Endothelial cell of umbilical vein (primary cell): ENCODE data around the gene SYNPO. TPM values are rescaled to one million over a fixed set of nuclear protein-coding genes. Genes with fewer than 3 reads are reported as not detected.

Experiments used
- BruUV-seq: library from RNA; stranded (reverse); fragments of 400-500 nt; replicated peaks from 2 replicates; lab custom pipeline; 2021; lab: Mats Ljungman, UMichigan
- CTCF ChIA-PET: fragments of 300-600, 350-600 bp; sonication (Branson Sonifier 250); formaldehyde crosslinking; loops from one replicate; lab custom pipeline; 2021; ENCODE audit warnings: antibody characterized with exemption, inconsistent platforms; lab: Charles Lee
- POLR2A ChIA-PET: fragments of 300-600, 350-600 bp; sonication (Branson Sonifier 250); formaldehyde crosslinking; loops from one replicate; lab custom pipeline; 2021; ENCODE audit warnings: antibody characterized with exemption, inconsistent platforms; lab: Charles Lee
- DNase-seq: peaks from one replicate; pipeline ENCODE4 v3.0.0-alpha.2; 2011; ENCODE audit warnings: low read depth, low spot score
- FAIRE-seq: peaks from 2 replicates; lab custom pipeline; 2011; peaks lifted over from hg19 to GRCh38; lab: Jason Lieb, UNC
- H2AFZ ChIP-seq: 2 replicates; pipeline ENCODE4 v1.6.0; 2012; ENCODE audit warnings: low read depth, low read length, control low read depth, inconsistent platforms
- H3K27ac ChIP-seq: 2 replicates; pipeline ENCODE4 v1.5.1; 2011; ENCODE audit warnings: low read depth, mild to moderate bottlenecking, control low read depth, low read length, moderate library complexity; ENCODE audit not compliant: insufficient read depth
- H3K27me3 ChIP-seq, 2 experiments: 2 replicates each; pipeline versions ENCODE4 v1.6.0 to v1.6.1; 2011; ENCODE audit warnings: low read length in 2 of 2, mixed read lengths in 1 of 2; ENCODE audit not compliant: control insufficient read depth in 2 of 2, insufficient read depth in 2 of 2
- H3K36me3 ChIP-seq, 2 experiments: 2 replicates in 1 of 2; 3 replicates in 1 of 2; pipeline ENCODE4 v1.5.1; 2011; ENCODE audit warnings: low read length in 2 of 2, mild to moderate bottlenecking in 1 of 2, moderate library complexity in 1 of 2; ENCODE audit not compliant: control insufficient read depth in 2 of 2, insufficient read depth in 2 of 2; ENCODE audit errors: extremely low read depth in 1 of 2
- H3K4me1 ChIP-seq: 3 replicates; pipeline ENCODE4 v1.5.1; 2011; ENCODE audit warnings: mild to moderate bottlenecking, low read length; ENCODE audit not compliant: control insufficient read depth, insufficient read depth; ENCODE audit errors: extremely low read depth
- H3K4me2 ChIP-seq: 2 replicates; pipeline ENCODE4 v1.6.1; 2011; ENCODE audit warnings: low read length, control low read depth, mixed read lengths; ENCODE audit not compliant: insufficient read depth
- H3K4me3 ChIP-seq, 3 experiments: fragments of 200-600 bp in 1 of 3; sonication (generic), shearing (Covaris generic) in 1 of 3; replicated peaks in 1 of 3; 2 replicates each; pipeline ENCODE4 v1.5.1; 2011 to 2016; ENCODE audit warnings: control low read depth in 3 of 3, low read length in 3 of 3, mild to moderate bottlenecking in 2 of 3, inconsistent platforms in 1 of 3, low read depth in 1 of 3, moderate library complexity in 1 of 3; ENCODE audit not compliant: insufficient read depth in 1 of 3
- H3K79me2 ChIP-seq: 2 replicates; pipeline ENCODE4 v1.6.0; 2012; ENCODE audit warnings: low read length, inconsistent platforms; ENCODE audit not compliant: control insufficient read depth, insufficient read depth
- H3K9ac ChIP-seq: replicated peaks from 2 replicates; pipeline ENCODE3; 2011; ENCODE audit warnings: low read length, control low read depth; ENCODE audit not compliant: insufficient read depth; ENCODE audit errors: extremely low read depth
- H3K9me1 ChIP-seq: replicated peaks from 3 replicates; pipeline ENCODE4 v1.6.0; 2011; ENCODE audit warnings: mild to moderate bottlenecking, low read length; ENCODE audit not compliant: control insufficient read depth, insufficient read depth; ENCODE audit errors: extremely low read depth
- H3K9me3 ChIP-seq: replicated peaks from 2 replicates; pipeline ENCODE4 v1.5.1; 2012; ENCODE audit warnings: low read length, inconsistent platforms; ENCODE audit not compliant: control insufficient read depth, insufficient read depth
- H4K20me1 ChIP-seq: replicated peaks from 2 replicates; pipeline ENCODE3; 2011; ENCODE audit warnings: mild to moderate bottlenecking, low read length; ENCODE audit not compliant: control insufficient read depth, insufficient read depth; ENCODE audit errors: extremely low read depth
- EZH2 ChIP-seq: IDR thresholded peaks from 2 replicates; pipeline ENCODE4 v1.6.1; 2012; ENCODE audit warnings: borderline replicate concordance, low read depth, mild to moderate bottlenecking, moderate library complexity, low read length, inconsistent platforms; ENCODE audit not compliant: severe bottlenecking
- FOS ChIP-seq: IDR thresholded peaks from 2 replicates; pipeline ENCODE4 v1.6.1; 2011; ENCODE audit warnings: mild to moderate bottlenecking, low read length, moderate library complexity, borderline replicate concordance; ENCODE audit not compliant: insufficient read depth
- GATA2 ChIP-seq: IDR thresholded peaks from 2 replicates; pipeline ENCODE4 v1.7.0; 2011; ENCODE audit warnings: low read depth, mild to moderate bottlenecking, moderate library complexity, mixed read lengths, low read length; ENCODE audit not compliant: insufficient read length, insufficient read depth
- JUN ChIP-seq: IDR thresholded peaks from 2 replicates; pipeline ENCODE4 v1.6.1; 2011; ENCODE audit warnings: borderline replicate concordance, low read depth; ENCODE audit not compliant: insufficient read length, insufficient read depth
- MYC ChIP-seq: IDR thresholded peaks from one replicate; pipeline ENCODE4 v1.6.1; 2011; ENCODE audit warnings: mild to moderate bottlenecking, low read depth, low read length
- POLR2A ChIP-seq: IDR thresholded peaks from 2 replicates; pipeline ENCODE4 v1.6.1; 2012; ENCODE audit warnings: low read depth, mild to moderate bottlenecking, control low read depth, low read length
- POLR2AphosphoS5 ChIP-seq: IDR thresholded peaks from 2 replicates; pipeline ENCODE4 v1.6.1; 2012; ENCODE audit warnings: low read depth, mild to moderate bottlenecking, control low read depth, low read length, moderate library complexity; ENCODE audit not compliant: insufficient read depth
- dilution Hi-C: fragments of 300-500 bp; cut with MboI; formaldehyde crosslinking; loops from one replicate; pipeline ENCODE4 v1.15.0; 2019; ENCODE audit warnings: low sequenced_read_pairs; ENCODE audit not compliant: extremely low pct_ligation_motif_present
- intact Hi-C: fragments of 100-400 bp; cut with micrococcal nuclease; formaldehyde crosslinking; loops from one replicate; pipeline ENCODE4 v1.10.0; 2022
- polyA plus RNA-seq, 4 experiments: library from polyadenylated mRNA; depleted of rRNA in 3 of 4; stranded (reverse) in 3 of 4; unstranded in 1 of 4; fragments of >200 nt; gene quantifications; 2 replicates each; pipeline versions ENCODE4 v1.2.1 to v1.2.3, GENCODE V29; 2011 to 2012; ENCODE audit warnings: missing spikeins in 1 of 4
- total RNA-seq: library from RNA; stranded (reverse); gene quantifications from 2 replicates; pipeline ENCODE4 v1.2.3, GENCODE V29; 2021
- TF ChIP-seq, protein P1 (sequence below), 2 donors: IDR thresholded peaks; 1 replicate in 1 of 2; 2 replicates in 1 of 2; pipeline ENCODE4 v1.5.1; 2011; ENCODE audit warnings: low read length in 2 of 2, mild to moderate bottlenecking in 2 of 2, moderate library complexity in 2 of 2, control low read depth in 1 of 2, inconsistent platforms in 1 of 2, low read depth in 1 of 2; ENCODE audit not compliant: insufficient read depth in 1 of 2; ENCODE audit errors: extremely low read depth in 1 of 2
- TF ChIP-seq, protein P2 (sequence below): IDR thresholded peaks from 2 replicates; pipeline ENCODE4 v1.6.1; 2011; ENCODE audit not compliant: insufficient read depth, insufficient read length

Gene SYNPO
- total and polyA plus RNA-seq, 2 donors (not counting 3 experiments of a cell fraction or from before 2014, with no cell fraction given) = 68.4 to 121 TPM

DNA sequence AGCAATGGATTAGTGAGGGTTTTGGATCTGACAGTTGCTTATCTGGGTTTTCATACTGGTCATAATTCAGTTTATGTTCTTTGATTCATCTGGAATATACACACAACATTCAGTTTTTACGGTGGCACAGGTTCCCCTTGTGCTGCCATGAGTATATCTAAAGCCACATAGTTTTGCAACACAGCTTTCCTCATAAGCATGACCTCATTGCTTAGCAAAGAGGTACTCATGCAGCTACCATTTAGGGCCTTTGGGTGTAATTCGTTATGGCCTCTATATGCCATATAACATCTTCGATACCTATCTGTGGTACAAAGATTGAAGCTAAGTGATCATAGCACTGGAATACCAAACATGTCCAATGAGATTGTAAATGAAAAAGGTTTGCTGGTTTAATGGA, 63.3 kb downstream of the SYNPO start:
- peaks cover 19% of the 10 kb centered on the region for H3K79me2 ChIP-seq
- peaks cover 23% of the 10 kb centered on the region for H3K4me1 ChIP-seq
- H3K9me1 ChIP-seq = no peaks in the 10 kb centered on the region
- no peaks in the 10 kb centered on the region for H4K20me1 ChIP-seq
- no TSS peak for BruUV-seq
- DNase-seq (no peak), FAIRE-seq (no peak)
- no peak overlapping the region for H3K4me2 ChIP-seq
- ChIA-PET CTCF (interaction anchor here (0.6 to 2.1 kb wide), 4 partner anchors 22 to 143 kb away, joined by 3 to 14 read pairs (median 4); partner anchors contain the start of gene SMIM3), POLR2A (no interaction called here)
- peaks cover 3 to 6% of the 10 kb centered on the region in 2 experiments for H3K27me3 ChIP-seq
- no peak overlapping the region for H2AFZ ChIP-seq
- no peak overlapping the region for H3K4me3 ChIP-seq
- dilution Hi-C loops (no loop called here), intact Hi-C loops (loop anchor here (5.0 kb wide), 1 partner anchor 246 kb away; no protein-coding TSS in a partner anchor)
- no peak overlapping the region for H3K27ac ChIP-seq
- TF ChIP-seq, protein P1, sequence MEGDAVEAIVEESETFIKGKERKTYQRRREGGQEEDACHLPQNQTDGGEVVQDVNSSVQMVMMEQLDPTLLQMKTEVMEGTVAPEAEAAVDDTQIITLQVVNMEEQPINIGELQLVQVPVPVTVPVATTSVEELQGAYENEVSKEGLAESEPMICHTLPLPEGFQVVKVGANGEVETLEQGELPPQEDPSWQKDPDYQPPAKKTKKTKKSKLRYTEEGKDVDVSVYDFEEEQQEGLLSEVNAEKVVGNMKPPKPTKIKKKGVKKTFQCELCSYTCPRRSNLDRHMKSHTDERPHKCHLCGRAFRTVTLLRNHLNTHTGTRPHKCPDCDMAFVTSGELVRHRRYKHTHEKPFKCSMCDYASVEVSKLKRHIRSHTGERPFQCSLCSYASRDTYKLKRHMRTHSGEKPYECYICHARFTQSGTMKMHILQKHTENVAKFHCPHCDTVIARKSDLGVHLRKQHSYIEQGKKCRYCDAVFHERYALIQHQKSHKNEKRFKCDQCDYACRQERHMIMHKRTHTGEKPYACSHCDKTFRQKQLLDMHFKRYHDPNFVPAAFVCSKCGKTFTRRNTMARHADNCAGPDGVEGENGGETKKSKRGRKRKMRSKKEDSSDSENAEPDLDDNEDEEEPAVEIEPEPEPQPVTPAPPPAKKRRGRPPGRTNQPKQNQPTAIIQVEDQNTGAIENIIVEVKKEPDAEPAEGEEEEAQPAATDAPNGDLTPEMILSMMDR (IDR thresholded peaks at IDR 0.05; ENCODE audit: extremely low read depth in 1 of 2, insufficient read depth in 1 of 2, low read depth in 1 of 2, low read length in 2 of 2) = no peak
- no peaks in the 10 kb centered on the region for H3K9me3 ChIP-seq
- H3K9ac ChIP-seq = no peak overlapping the region
- peaks cover 0 to under 1% of the 10 kb centered on the region in 2 experiments for H3K36me3 ChIP-seq

DNA sequence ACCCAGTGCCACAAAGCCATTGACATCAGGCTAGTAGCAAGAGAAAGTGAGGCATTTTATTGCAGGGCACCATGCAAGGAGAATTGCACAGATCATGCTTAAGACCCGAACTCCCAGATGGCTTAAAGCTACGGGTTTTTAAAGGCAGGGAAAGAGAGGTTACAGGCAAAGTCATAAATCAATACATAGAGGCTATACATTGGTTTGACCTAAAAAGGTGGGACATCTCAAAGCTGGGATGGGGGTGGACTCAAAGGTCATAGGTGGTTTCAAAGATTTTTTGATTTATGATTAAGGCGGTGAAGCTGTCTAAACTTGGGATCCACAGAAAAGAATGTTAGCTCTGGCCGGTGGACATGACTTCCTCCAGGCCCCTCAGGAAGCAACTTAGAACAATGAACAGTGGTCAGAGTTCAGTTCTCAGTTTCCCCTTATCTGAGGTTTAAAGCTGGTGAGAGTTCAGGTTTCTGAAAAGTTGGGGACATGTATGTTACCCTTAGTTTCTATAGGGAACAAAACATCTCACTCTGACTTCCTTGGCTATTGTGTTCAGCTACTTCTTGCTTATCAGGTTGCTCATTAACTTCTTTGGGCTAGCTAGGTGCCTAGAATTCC, 66.4 kb downstream of the SYNPO start:
- peak; percentile 67 for FAIRE-seq
- peaks cover 7 to 16% of the 10 kb centered on the region in 2 experiments for H3K36me3 ChIP-seq
- no peaks in the 10 kb centered on the region for H3K9me1 ChIP-seq
- H3K27ac ChIP-seq = no peak overlapping the region
- no peak overlapping the region for H3K4me3 ChIP-seq
- DNase-seq = peak; percentile 80
- H3K4me1 ChIP-seq = peaks cover 10% of the 10 kb centered on the region
- POLR2A ChIA-PET = no interaction called here
- H3K9me3 ChIP-seq = no peaks in the 10 kb centered on the region
- CTCF ChIA-PET = interaction anchor here (0.9 to 1.2 kb wide), 4 partner anchors 72 to 147 kb away, joined by 3 to 4 read pairs (median 4); partner anchors contain the start of gene SMIM3
- H3K79me2 ChIP-seq = no peaks in the 10 kb centered on the region
- dilution Hi-C loops (no loop called here), intact Hi-C loops (no loop called here)
- TF ChIP-seq EZH2 (no peak), POLR2A (no peak), POLR2AphosphoS5 (no peak), GATA2 (no peak), JUN (no peak), FOS (no peak), MYC (no peak)
- TF ChIP-seq, protein P1 (IDR thresholded peaks at IDR 0.05; ENCODE audit: extremely low read depth in 1 of 2, insufficient read depth in 1 of 2, low read depth in 1 of 2, low read length in 2 of 2) = no peak
- TF ChIP-seq, protein P2, sequence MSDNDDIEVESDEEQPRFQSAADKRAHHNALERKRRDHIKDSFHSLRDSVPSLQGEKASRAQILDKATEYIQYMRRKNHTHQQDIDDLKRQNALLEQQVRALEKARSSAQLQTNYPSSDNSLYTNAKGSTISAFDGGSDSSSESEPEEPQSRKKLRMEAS = no peak
- no TSS peak for BruUV-seq
- H3K9ac ChIP-seq = no peak overlapping the region
- H3K4me2 ChIP-seq = no peak overlapping the region
- H2AFZ ChIP-seq = no peak overlapping the region
- H3K27me3 ChIP-seq = peaks cover 3 to 6% of the 10 kb centered on the region in 2 experiments
- no peaks in the 10 kb centered on the region for H4K20me1 ChIP-seq
